HG03521 (cell line): ENCODE measurements around the gene SLC25A28.
"Not testable (repeated sequence)": the region's sequence is repeated elsewhere in the genome, so short reads cannot be mapped to it uniquely, and the experiment has no call there.

ENCODE experiments used
- ATAC-seq: cut with Tn5 transposase; IDR thresholded peaks from one replicate; pipeline ENCODE4 v1.9.1; 2021; ENCODE audit warnings: mild to moderate bottlenecking, moderate library complexity; ENCODE audit not compliant: unreplicated experiment

SLC25A28 gene

DNA sequence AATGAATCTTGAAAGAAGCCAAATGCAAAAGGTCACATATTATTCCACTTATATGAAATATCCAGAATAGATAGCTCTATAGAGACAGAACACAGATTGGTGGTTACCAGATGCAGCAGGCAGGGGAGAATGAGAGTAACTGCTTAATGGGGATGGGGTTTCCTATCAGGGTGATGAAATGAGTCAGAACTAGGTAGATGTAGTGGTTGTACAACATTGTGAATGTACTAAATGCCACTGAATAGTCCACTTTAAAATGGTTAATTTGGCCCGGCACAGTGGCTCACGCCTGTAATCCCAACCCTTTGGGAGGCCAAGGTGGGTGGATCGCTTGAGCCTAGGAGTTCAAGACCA is 9.4 kb upstream of the SLC25A28 start:
- no peak for ATAC-seq

DNA sequence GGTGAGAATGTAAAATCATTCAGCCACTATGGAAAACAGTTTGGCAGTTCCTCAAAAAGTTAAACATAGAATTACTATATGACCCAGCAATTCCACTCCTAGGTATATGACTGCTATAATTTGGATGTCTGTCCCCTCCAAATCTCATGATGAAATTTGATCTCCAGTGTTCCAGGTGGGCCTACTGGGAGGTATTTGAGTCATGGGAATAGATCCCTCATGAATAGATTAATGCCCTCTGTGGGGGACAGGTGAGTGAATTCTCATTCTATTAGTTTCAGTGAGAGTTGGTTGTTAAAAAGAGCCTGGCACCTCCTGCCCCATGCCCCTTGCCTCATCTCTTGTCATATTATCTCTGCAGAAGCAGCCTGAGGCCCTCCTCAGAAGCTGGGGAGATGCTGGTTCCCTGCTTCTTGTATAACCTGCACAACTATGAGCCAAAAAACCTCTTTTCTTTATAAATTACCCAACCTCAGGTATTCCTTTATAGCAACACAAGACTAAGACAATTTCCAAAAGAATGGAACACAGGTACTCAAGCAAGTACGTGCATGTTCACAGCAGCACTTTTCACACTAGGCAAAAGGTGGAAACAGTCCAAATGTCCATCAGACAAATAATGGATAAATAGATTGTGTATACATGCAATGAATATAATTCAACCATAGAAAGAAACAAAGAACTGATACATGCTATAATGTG is 8.8 kb upstream of the SLC25A28 start:
- no peak for ATAC-seq

DNA sequence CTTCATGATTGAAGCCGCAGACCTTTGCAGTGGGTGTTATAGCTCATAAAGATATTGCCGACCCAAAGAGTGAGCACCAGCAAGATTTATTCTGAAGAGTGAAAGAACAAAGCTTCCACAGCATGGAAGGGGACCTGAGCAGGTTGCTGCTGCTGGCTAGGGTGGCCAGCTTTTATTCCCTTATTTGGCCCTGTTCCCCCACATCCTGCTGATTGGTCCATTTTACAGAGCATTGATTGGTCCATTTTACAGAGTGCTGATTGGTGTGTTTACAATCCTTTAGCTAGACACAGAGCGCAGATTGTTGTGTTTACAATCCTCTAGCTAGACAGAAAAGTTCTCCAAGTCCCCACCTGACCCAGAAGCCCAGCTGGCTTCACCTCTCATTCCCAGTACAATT is 4.9 kb upstream of the SLC25A28 start:
- ATAC-seq, result not testable (repeated sequence)

DNA sequence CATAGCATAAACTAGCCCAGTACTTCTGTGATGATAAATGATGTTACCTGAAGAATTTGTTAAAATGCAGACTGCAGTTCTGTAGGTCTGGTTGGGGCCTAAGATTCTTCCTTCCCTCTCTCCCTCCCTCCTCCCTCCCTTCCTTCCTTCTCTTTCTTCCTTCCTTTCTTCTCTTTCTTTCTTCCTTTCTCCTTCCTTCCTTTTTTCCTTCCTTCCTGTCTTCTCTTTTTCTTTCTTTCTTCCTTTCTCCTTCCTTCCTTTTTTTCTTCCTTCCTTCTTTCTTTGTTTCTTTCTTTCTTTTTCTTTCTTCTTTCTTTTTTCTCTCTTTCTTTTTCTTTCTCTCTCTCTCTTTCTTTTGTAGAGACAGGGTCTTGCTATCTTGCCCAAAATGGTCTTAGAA is 3.7 kb upstream of the SLC25A28 start:
- ATAC-seq, result no peak

DNA sequence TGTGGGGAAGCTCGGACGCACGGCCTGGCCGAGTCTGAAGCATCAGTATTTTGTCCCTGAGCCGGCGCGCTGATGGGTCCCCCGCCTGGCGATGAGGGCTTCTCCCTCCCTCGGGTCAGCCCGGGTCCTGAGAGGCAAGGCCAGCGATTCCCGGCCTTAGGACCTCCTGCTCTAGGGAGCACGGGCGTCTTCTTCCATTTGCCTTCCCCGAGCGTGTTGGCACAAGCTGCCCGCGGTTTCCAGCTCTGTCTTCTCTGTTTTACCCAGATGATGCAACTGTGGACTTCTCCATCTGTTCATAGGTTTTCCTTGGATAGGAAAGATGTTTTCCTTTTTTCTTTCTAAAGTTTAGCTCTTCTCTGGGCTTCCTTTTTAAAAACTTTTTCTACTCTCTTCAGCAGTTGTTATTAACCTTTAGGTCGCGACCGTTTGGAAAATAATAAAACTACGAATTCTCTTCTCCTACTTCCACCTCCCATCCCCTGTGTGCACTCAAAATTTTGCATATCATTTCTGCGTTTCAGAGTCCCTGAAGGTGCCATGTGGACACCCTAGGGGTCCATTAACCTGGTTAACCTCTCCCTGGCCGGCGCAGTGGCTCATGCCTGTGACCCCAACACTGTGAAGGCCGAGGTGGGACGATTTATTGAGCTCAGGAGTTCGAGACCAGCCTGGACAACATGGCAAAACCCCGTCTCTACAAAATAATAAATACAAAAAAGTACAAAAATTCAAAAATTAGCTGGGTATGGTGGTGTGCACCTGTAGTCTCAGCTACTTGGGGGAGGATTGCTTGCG is 1.4 kb upstream of the SLC25A28 start:
- no peak for ATAC-seq

DNA sequence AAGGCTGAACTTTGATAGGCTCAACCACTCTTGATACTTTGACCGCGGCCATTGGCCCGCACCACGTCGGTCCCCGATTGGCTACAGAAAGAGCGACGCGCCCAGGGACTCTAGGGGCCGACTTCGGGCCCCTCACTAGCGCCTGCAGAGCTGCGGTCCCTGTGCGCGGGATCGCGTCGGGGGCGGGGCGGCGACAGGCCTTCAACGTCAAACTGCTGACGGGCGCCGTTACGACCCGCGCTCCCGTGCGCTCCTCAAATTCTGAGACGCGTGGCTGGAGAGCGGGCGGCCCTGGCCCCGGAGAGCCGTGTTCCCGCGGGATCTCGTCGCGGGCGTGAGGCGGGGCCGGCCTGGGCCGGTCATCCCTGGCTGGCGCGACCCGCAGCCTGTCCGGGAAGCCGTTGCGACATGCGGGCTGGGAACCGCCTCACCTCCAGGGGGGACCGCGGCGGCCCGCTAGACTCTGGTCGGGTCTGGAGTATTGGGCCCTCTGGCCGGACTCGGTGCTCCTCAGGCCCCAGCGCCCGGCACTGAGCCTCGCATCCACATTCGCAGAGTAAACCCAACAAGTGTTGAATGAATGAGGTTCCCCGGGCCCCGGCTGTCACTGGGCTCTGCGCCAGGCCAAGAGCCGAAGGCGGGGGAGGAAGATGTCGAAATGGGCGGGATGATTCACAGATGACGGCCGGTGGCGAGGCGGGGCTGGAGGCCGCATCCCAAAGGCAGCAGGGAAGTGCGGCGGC is 643 bp upstream of the SLC25A28 start:
- peak; percentile 78 for ATAC-seq

DNA sequence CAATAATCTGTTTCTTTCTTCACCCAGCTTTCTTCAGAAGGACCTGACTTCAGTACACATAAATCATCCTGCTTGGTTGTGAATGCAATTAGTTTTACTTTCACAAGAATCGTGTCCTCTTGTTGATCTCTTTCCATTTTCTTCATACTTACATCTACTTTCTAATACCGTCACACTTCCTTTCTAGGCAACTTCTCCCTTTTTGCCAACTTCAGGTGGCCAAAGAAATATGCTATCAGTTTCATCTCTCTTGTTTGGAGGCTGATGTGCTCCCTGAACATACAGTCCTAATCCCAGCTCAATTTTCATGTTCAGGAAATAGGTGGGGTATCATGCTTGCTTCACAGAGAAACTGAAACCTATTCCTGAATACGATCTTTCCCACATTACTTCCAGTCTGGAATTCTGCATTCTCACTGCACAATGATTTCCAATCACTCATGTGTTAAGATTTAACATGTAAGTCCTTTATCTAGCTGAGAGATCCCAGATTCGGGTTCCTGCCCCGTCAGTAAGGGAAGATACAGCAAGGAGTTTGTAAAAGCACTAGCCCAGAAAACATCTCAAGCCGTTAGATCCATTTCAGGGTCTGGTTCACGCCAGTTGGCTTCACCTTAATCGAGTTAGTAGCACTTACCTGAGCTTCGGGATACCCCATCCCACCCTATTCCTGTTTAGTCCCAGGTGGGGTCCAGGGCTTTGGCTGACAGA is 994 bp downstream of the SLC25A28 start:
- no peak for ATAC-seq

DNA sequence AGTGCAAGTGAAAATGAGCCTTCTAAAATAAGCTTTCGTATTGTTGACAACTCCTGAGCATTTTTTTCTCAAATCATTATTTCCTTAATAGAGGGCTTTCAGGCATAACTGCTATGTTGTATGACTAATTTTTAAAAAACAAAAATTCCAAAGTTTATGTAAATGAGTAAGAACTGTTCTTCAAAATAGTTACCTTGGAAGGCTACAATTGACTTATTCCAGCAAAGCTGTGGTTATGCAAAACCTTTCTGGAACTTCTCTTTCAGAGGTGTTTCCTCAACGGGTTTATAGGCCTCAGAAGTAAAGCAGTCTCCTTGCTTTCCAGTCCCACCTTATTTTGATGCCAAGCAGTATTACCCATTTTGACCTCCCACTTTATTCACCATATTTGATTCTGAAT is 2.5 kb downstream of the SLC25A28 start:
- no peak for ATAC-seq

DNA sequence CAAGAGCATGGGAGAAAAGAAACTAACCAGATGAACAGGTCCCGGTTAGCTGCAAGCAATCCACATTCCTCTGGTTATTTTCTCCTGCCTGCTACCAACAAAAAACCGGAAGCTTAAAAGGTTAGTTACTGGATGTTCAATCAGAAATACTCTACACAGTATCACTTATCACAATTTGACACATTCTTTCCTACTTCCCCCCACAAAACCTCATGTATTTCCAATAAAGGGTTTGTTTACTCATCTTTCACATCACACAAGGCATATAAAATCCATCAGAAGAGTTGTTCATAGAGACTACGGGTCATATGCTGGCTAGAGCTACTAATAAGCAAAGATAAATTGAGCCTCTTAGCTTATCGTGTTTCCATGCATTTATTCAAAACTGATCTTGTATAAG is 4.8 kb downstream of the SLC25A28 start:
- no peak for ATAC-seq

DNA sequence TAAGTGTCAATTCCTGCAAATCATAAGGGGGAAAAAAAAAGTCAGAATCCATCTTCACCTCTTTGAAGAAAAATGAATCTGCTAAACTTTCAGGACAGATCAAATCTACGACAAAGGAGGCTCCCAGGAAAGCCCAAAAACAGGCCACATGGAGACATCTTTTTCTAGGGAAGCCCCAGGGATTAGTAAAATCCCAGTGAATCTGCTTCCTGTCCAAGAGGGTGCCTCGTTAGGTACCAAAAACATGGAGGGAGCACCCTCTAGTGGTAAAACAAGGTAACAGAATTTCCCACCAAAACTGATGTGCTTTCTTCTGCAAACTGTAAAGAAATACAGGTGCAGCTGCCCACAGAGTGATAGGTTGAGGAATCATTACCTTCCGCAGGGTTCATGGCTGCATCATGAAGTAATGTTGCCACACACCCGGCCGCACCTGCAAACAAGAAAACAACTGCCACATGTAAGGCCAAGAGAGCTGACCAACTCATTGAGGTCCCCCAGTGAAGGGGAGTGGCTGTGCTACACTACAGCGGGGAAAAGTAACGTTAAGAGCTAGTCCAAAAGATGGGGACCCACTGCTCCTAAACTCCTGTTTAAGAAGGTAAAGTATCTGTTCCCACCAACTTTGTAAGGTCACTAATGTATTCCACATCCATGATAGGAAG is 7.9 kb downstream of the SLC25A28 start:
- ATAC-seq, result no peak

DNA sequence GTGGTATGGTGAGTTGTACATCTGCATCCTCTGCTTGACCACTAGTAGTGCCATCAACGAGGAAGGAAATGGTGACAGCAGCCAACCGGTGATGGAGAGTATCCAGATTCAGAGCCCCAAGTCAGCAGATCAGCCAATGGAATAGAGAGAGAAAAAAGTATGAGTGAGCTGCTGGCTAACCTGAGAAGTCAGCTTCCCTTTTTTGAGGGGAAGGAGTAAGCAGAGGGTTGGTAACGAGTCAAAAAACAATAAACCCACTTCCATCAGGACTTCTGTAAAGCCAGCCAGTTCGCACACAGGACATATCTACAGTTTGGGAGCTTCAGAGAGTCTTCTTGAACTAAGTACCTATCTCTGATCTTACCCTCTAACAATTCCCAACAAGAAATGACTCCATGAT is 8.9 kb downstream of the SLC25A28 start:
- no peak for ATAC-seq

DNA sequence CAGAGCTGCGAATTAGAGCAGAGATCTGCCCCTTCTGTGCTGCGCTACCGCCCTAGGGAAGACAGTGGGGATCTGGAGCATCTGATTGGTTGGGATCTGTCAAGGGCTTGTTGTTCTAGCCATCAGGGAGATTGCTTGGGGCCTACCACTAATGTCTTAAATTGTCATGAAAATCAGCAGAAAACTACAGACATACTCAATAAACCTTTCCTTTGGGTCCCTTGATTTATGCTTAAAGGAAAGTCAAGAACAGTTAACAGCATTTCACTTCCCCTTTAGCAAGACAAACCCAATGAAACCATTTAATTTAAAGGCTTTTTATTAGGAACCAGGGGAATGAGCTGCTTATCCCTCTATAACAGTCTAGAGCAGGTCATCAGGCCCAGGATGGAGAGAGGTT is 10.0 kb downstream of the SLC25A28 start:
- no peak for ATAC-seq

DNA sequence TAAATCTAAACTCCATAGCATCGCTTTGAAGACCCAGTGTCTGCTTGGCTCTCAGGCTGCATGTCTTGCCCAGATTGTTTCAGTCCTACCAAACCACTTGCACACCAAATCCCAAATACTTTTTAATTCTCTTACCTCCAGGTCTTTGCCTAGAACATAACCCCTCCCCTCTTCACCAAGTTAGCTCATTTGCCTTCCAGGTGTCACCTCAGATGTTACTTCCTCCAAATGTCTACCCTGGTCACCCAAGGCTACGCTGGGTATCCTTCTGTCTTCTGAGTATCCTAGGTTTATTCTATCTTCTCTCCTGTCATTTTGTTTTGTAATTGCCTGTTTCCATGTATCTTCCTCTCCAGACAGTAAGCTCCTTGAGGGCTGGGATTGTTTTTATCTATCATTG is 11.1 kb downstream of the SLC25A28 start:
- no peak for ATAC-seq

DNA sequence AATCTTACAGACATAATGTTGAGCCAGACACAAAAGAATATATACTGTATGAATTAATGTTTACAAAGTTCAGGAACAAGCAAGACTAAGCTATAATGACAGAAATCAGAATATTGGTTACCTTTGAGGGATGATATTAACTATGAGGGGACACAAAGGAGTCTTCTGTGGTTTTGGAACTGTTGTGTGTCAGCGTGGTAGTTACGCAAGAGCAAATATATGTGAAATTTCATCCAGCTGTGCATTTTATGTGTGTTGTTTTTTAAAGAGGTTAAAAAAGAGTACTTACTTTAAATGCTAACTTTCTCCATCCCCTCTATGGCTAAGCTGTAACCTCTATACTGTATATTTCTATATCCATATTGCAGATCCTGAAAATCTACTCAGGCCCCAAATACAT is 14.9 kb downstream of the SLC25A28 start:
- ATAC-seq, result no peak

DNA sequence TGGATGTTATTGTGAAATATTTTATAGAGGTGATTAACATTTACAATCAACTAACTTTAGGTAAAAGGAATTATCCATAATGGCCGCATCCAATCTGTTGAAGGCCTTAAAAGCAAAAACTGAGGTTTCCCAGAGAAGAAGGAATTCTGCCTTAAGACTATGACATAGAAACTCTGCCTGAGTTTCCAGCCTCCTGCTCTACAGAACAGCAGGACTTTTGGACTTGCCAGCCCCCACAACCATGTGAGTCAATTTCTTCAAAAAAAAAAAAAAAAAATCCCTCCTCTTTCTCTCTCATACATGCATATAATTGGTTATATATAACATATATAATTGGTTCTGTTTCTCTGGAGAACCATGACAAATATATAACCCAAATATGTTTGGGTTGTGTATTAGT is 15.4 kb downstream of the SLC25A28 start:
- ATAC-seq, result no peak

DNA sequence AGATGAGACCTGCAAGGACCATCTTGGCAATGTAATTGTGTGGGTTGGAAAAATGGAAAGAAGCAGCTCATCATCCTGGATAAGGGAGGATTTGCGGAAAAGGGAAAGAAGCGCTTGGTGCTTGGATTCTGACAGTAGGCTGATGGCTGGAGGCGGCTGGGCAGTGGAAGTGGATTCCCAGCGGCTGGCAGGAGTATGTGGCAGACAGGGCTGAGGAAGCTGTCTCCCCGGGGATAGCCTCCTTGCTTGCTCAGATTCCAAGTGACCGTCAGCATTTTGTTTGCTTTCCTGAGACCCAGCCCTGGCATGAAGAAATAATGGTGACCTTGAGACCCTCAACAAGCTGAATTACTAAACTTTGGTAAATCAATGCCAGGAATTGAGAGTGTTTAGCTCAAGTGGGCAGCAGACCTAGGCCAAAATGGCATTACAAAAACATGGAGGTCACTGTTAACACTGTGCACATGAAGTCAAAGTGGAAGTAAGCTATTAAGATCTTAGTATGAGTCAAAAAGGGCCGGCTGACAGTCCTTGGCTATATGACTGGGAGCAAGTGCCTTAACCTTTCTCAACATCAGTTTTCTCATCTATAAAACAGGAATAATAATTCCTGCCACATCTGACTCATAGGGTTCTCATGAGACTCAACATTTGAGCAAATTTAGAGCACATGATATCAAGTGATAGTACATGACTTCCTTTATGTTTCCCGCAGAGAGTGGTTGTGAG is 21.3 kb downstream of the SLC25A28 start:
- ATAC-seq, result no peak

DNA sequence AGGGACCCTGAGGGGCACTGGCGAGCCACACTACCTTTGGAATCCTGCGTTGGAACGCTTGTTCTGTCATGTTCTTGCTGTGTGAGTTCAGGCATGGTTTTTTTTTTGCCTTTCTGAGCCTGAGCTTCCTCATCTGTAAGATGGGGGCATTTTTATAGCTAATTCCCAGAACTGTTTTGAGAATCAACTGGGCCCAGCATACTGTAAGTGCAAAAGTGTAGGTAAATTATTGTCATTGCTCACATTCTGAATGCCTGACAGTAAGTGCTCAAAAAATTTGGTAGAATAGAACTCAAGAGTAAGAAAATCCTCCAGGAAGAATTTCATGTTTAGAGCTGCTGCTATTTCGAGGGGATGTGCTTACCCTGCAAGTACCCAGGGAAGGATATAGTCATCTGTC is 22.2 kb downstream of the SLC25A28 start:
- ATAC-seq, result no peak

DNA sequence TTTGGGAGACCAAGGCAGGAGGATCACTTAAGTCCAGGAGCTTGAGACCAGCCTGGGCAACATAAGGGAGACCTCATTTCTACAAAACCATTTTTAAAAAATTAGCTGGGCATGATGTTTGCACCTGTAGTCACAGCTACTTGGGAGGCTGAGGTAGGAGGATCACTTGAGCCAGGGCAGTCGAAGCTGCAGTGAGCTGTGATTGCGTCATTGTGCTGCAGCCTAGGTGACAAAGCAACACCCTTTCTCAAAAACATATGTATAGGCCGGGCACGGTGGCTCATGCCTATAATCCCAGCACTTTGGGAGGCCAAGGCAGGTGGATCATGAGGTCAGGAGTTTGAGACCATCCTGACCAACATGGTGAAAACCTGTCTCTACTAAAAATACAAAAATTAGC is 23.5 kb downstream of the SLC25A28 start:
- ATAC-seq, result not testable (repeated sequence)

DNA sequence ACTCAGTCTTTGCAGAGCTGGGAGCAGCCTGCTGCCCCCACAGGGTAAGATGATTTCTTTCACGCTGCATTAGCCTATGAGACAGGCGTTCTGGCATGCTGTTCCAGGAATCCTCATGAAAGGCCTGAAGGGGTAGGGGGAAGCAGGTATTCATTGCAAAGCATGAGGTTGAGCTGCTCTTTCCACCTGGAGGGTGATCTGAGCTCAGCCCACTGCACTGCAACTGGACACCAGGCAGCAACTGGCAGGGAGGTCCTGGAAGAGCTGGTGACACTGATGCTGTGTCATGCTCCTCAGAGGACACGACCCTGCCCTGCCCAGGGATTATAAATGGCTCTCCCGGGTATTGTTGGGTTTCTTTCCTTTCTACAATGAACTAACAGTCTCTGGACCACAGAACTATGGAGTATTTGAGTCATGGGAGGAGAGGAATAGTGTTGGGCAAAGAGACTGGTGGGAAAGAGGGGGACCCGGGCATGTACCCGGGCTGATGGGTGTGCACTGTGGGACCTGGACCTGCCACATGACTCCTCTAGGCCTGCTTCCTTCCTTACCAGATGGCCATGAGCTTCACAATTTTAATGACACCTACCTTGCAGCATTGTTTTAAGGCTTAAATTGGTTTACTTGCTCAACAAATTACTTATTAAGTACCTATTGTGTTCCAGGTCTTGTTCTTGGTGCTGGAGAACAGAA is 24.3 kb downstream of the SLC25A28 start:
- no peak for ATAC-seq

DNA sequence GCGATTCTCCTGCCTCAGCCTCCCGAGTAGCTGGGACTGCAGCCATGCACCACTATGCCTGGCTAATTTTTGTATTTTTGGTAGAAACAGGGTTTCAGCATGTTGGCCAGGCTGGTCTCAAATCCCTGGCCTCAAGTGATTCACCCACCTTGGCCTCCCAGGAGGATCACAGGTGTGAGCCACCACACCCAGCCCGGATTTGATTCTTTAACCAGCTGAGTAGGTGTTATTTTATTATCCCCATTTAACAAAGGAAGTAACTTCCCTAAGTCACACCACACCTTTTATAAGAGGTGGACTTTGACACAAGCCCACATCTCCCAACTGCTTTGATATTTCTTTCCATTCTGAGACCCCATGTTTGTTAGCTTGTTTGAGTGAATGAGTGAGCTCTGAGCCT is 25.0 kb downstream of the SLC25A28 start:
- ATAC-seq, result no peak
